ENCODE data around the gene C16orf89.

GRCh38 chr16:5027575-5028235, 38.1 kb downstream of the C16orf89 start:
- TF ChIP-seq SUZ12 (IDR thresholded peaks at IDR 0.05; ENCODE audit: extremely low read depth, insufficient read depth, insufficient read length) (no peak), YY1 (IDR thresholded peaks at IDR 0.05; ENCODE audit: insufficient read depth, insufficient read length) (no peak)
